H9 (cell line): ENCODE measurements around the gene MYL9. TPM values are rescaled to one million over a fixed set of nuclear protein-coding genes. Genes with fewer than 3 reads are reported as not detected.

ENCODE experiments used
- DNase-seq: peaks from one replicate; pipeline ENCODE4 v3.0.0-alpha.2; 2017
- H2AFZ ChIP-seq: one replicate; pipeline ENCODE4 v1.6.1; 2013; ENCODE audit warnings: mild to moderate bottlenecking, low read length, control low read depth, moderate library complexity
- H2AK5ac ChIP-seq: 2 replicates; pipeline ENCODE4 v1.6.1; 2013; ENCODE audit warnings: low read length, control low read depth, mixed read lengths; ENCODE audit not compliant: insufficient read length
- H2BK120ac ChIP-seq: one replicate; pipeline ENCODE4 v1.6.1; 2013; ENCODE audit warnings: low read depth, mild to moderate bottlenecking, low read length, control low read depth, inconsistent platforms; ENCODE audit not compliant: poor library complexity, severe bottlenecking
- H2BK12ac ChIP-seq: 2 replicates; pipeline ENCODE4 v1.6.1; 2013; ENCODE audit warnings: low read length, control low read depth, mixed read lengths, low read depth; ENCODE audit not compliant: insufficient read length
- H2BK15ac ChIP-seq: 2 replicates; pipeline ENCODE4 v1.6.1; 2013; ENCODE audit warnings: low read depth, low read length, control low read depth
- H2BK20ac ChIP-seq: one replicate; pipeline ENCODE4 v1.6.1; 2013; ENCODE audit warnings: low read depth, mild to moderate bottlenecking, low read length, control low read depth, inconsistent platforms; ENCODE audit not compliant: poor library complexity, severe bottlenecking
- H2BK5ac ChIP-seq: 2 replicates; pipeline ENCODE4 v1.6.1; 2013; ENCODE audit warnings: low read length, control low read depth, mixed read lengths; ENCODE audit not compliant: insufficient read length
- H3K14ac ChIP-seq: 2 replicates; pipeline ENCODE4 v1.6.1; 2013; ENCODE audit warnings: low read length, control low read depth; ENCODE audit not compliant: insufficient read depth
- H3K18ac ChIP-seq: 2 replicates; pipeline ENCODE4 v1.6.1; 2013; ENCODE audit warnings: low read depth, mild to moderate bottlenecking, mixed read lengths, low read length, control low read depth; ENCODE audit not compliant: insufficient read length
- H3K23ac ChIP-seq: 2 replicates; pipeline ENCODE4 v1.6.1; 2013; ENCODE audit warnings: low read length, control low read depth, mixed read lengths, low read depth; ENCODE audit not compliant: insufficient read length
- H3K23me2 ChIP-seq: 2 replicates; pipeline ENCODE4 v1.6.1; 2013; ENCODE audit warnings: low read depth, mild to moderate bottlenecking, mixed read lengths, low read length, control low read depth; ENCODE audit not compliant: insufficient read length, poor library complexity, severe bottlenecking
- H3K27ac ChIP-seq: 2 replicates; pipeline ENCODE4 v1.5.1; 2013; ENCODE audit warnings: low read length, control low read depth, mixed read lengths, low read depth; ENCODE audit not compliant: insufficient read length
- H3K27me3 ChIP-seq: 2 replicates; pipeline ENCODE4 v1.6.1; 2013; ENCODE audit warnings: low read length, control low read depth, inconsistent platforms; ENCODE audit not compliant: insufficient read depth
- H3K4ac ChIP-seq: 2 replicates; pipeline ENCODE4 v1.6.1; 2013; ENCODE audit warnings: low read depth, mild to moderate bottlenecking, control low read depth, inconsistent platforms, low read length, moderate library complexity
- H3K4me1 ChIP-seq: 2 replicates; pipeline ENCODE4 v1.6.1; 2013; ENCODE audit warnings: low read length, control low read depth, inconsistent platforms; ENCODE audit not compliant: insufficient read depth
- H3K4me2 ChIP-seq: 2 replicates; pipeline ENCODE4 v1.6.1; 2013; ENCODE audit warnings: low read length, control low read depth, mixed read lengths; ENCODE audit not compliant: insufficient read length, insufficient read depth
- H3K56ac ChIP-seq: 2 replicates; pipeline ENCODE4 v1.6.1; 2013; ENCODE audit warnings: low read depth, mild to moderate bottlenecking, mixed read lengths, low read length, control low read depth; ENCODE audit not compliant: insufficient read length
- H3K79me1 ChIP-seq: 2 replicates; pipeline ENCODE4 v1.6.1; 2013; ENCODE audit warnings: low read depth, mild to moderate bottlenecking, moderate library complexity, low read length, control low read depth, inconsistent platforms; ENCODE audit not compliant: insufficient read depth, poor library complexity, severe bottlenecking
- H3K79me2 ChIP-seq: 2 replicates; pipeline ENCODE4 v1.6.1; 2013; ENCODE audit warnings: low read length, control low read depth, inconsistent platforms; ENCODE audit not compliant: insufficient read depth
- H3K9ac ChIP-seq: 2 replicates; pipeline ENCODE4 v1.6.1; 2013; ENCODE audit warnings: low read length, control low read depth, mixed read lengths; ENCODE audit not compliant: insufficient read length; ENCODE audit errors: extremely low read depth
- H3K9me3 ChIP-seq: one replicate; pipeline ENCODE4 v1.6.1; 2013; ENCODE audit warnings: low read depth, low read length, inconsistent platforms; ENCODE audit not compliant: control insufficient read depth
- H3T11ph ChIP-seq: one replicate; pipeline ENCODE4 v1.6.1; 2013; ENCODE audit warnings: mild to moderate bottlenecking, low read length, control low read depth, inconsistent platforms
- H4K20me1 ChIP-seq: one replicate; pipeline ENCODE4 v1.6.1; 2013; ENCODE audit not compliant: control insufficient read depth, insufficient read length, insufficient read depth
- H4K5ac ChIP-seq: 2 replicates; pipeline ENCODE4 v1.6.1; 2013; ENCODE audit warnings: low read depth, mild to moderate bottlenecking, mixed read lengths, low read length, control low read depth; ENCODE audit not compliant: insufficient read length
- H4K8ac ChIP-seq: replicated peaks from 2 replicates; pipeline ENCODE4 v1.6.1; 2013; ENCODE audit warnings: low read length, control low read depth, mixed read lengths, low read depth; ENCODE audit not compliant: insufficient read length
- H4K91ac ChIP-seq: 2 replicates; pipeline ENCODE4 v1.6.1; 2013; ENCODE audit warnings: low read depth, mild to moderate bottlenecking, moderate library complexity, mixed read lengths, low read length, control low read depth; ENCODE audit not compliant: insufficient read length
- H3K27ac Mint-ChIP-seq, 3 experiments: 2 replicates in 2 of 3; 3 replicates in 1 of 3; pipeline ENCODE4 v1.8.0; 2020 to 2021; ENCODE audit warnings: mixed read lengths in 3 of 3, mild to moderate bottlenecking in 1 of 3, moderate library complexity in 1 of 3
- H3K27me3 Mint-ChIP-seq: 2 replicates; pipeline ENCODE4 v1.8.0; 2021; ENCODE audit warnings: low read depth, mild to moderate bottlenecking, moderate library complexity, mixed read lengths
- H3K36me3 Mint-ChIP-seq, 3 experiments: 2 replicates in 2 of 3; 3 replicates in 1 of 3; pipeline ENCODE4 v1.8.0; 2020 to 2021; ENCODE audit warnings: low read depth in 3 of 3, mixed read lengths in 3 of 3; ENCODE audit not compliant: insufficient read depth in 1 of 3
- H3K4me1 Mint-ChIP-seq, 2 experiments: 2 replicates each; pipeline ENCODE4 v1.8.0; 2020; ENCODE audit warnings: mixed read lengths in 2 of 2
- H3K4me3 Mint-ChIP-seq, 2 experiments: 2 replicates in 1 of 2; 3 replicates in 1 of 2; pipeline ENCODE4 v1.8.0; 2020 to 2021; ENCODE audit warnings: mild to moderate bottlenecking in 2 of 2, mixed read lengths in 2 of 2, moderate library complexity in 1 of 2
- H3K9me3 Mint-ChIP-seq, 2 experiments: 2 replicates in 1 of 2; 3 replicates in 1 of 2; pipeline ENCODE4 v1.8.0; 2020; ENCODE audit warnings: mild to moderate bottlenecking in 2 of 2, mixed read lengths in 2 of 2, moderate library complexity in 1 of 2
- WGBS: extraction: QIAGEN DNeasy Blood & Tissue Kit; methylation state at CpG from one replicate; pipeline ENCODE4 v1.1.7; 2013; ENCODE audit warnings: missing lambda C conversion rate, low lambda C conversion rate, mixed read lengths; ENCODE audit not compliant: insufficient read length; ENCODE audit errors: extremely low coverage; 5-methylcytosine and 5-hydroxymethylcytosine counted together
- total RNA-seq: library from RNA; stranded (reverse); gene quantifications from 2 replicates; pipeline ENCODE4 v1.2.1, GENCODE V29; 2021
- TF ChIP-seq, protein P1 (sequence below): fragments of 200-600 bp; sonication (generic); conservative IDR thresholded peaks from 3 replicates; pipeline ENCODE4 v1.8.0; 2021; ENCODE audit warnings: antibody characterized with exemption, mild to moderate bottlenecking

Gene MYL9
- total RNA-seq, 1 experiment from 2014 or later = 218 TPM

GRCh38 chr20:36548006-36548315 lies 6.6 kb downstream of the MYL9 start:
- peak overlapping the region in 1 of 3 experiments; percentile 46; a peak in 2 of 7 replicates for H3K27ac Mint-ChIP-seq
- Histone ChIP-seq H2BK12ac (no peak overlapping the region), H2AK5ac (no peak overlapping the region), H3K79me1 (no peaks in the 10 kb centered on the region), H2AFZ (no peak overlapping the region), H4K91ac (no peak overlapping the region), H3K27me3 (no peaks in the 10 kb centered on the region), H2BK120ac (no peak overlapping the region), H4K5ac (no peak overlapping the region), H3K14ac (no peak overlapping the region), H3K4me2 (no peak overlapping the region), H2BK5ac (no peak overlapping the region), H3K4me1 (no peaks in the 10 kb centered on the region; the same call in 1 of the 2 replicates), H3K9ac (no peak overlapping the region), H3K23me2 (no peaks in the 10 kb centered on the region), H2BK20ac (no peak overlapping the region), H3K9me3 (no peaks in the 10 kb centered on the region), H2BK15ac (no peak overlapping the region), H3K27ac (no peak overlapping the region), H4K8ac (no peak overlapping the region), H3T11ph (no peak overlapping the region), H3K18ac (no peak overlapping the region), H3K56ac (no peak overlapping the region), H3K23ac (no peak overlapping the region), H4K20me1 (no peaks in the 10 kb centered on the region), H3K4ac (no peak overlapping the region), H3K79me2 (no peaks in the 10 kb centered on the region; the same call in 1 of the 2 replicates)
- TF ChIP-seq, protein P1, sequence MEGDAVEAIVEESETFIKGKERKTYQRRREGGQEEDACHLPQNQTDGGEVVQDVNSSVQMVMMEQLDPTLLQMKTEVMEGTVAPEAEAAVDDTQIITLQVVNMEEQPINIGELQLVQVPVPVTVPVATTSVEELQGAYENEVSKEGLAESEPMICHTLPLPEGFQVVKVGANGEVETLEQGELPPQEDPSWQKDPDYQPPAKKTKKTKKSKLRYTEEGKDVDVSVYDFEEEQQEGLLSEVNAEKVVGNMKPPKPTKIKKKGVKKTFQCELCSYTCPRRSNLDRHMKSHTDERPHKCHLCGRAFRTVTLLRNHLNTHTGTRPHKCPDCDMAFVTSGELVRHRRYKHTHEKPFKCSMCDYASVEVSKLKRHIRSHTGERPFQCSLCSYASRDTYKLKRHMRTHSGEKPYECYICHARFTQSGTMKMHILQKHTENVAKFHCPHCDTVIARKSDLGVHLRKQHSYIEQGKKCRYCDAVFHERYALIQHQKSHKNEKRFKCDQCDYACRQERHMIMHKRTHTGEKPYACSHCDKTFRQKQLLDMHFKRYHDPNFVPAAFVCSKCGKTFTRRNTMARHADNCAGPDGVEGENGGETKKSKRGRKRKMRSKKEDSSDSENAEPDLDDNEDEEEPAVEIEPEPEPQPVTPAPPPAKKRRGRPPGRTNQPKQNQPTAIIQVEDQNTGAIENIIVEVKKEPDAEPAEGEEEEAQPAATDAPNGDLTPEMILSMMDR = peak; percentile 68
- H3K4me1 Mint-ChIP-seq = peaks cover 13 to 16% of the 10 kb centered on the region in 2 experiments
- H3K36me3 Mint-ChIP-seq = peaks cover 13 to 37% (median 22%) of the 10 kb centered on the region in 3 experiments; a peak in 6 of 7 replicates
- no peaks in the 10 kb centered on the region for H3K27me3 Mint-ChIP-seq
- peak; percentile 75 for DNase-seq
- no CpG with 5 or more reads among the region's 12 CpGs for WGBS
- H3K9me3 Mint-ChIP-seq = no peaks in the 10 kb centered on the region
- no peak overlapping the region for H3K4me3 Mint-ChIP-seq
